AG04449 (cell line): ENCODE measurements around the gene RAB1A.
A peak's percentile ranks its signal among the peaks of the same experiment; 100 is the strongest.

Experiments
- CTCF ChIA-PET: fragments of 350-600 bp; formaldehyde crosslinking; extraction: SDS; loops from one replicate; lab custom pipeline; 2021; ENCODE audit warnings: antibody characterized with exemption; lab: Yijun Ruan, JAX
- POLR2A ChIA-PET: fragments of 400-600, 350-600 bp; formaldehyde crosslinking; extraction: SDS; loops from one replicate; lab custom pipeline; 2020; ENCODE audit warnings: antibody characterized with exemption, inconsistent platforms; lab: Yijun Ruan, JAX
- DNase-seq: peaks from one replicate; pipeline ENCODE4 v3.0.0-alpha.2; 2010; ENCODE audit warnings: low read depth, low spot score
- H3K4me3 ChIP-seq: 2 replicates; pipeline ENCODE4 v1.5.1; 2011; ENCODE audit warnings: low read depth, mild to moderate bottlenecking, control low read depth, low read length
- TF ChIP-seq, protein P1 (sequence below): IDR thresholded peaks from one replicate; pipeline ENCODE4 v1.5.1; 2011; ENCODE audit warnings: mild to moderate bottlenecking, moderate library complexity, low read length, control low read depth, inconsistent platforms; ENCODE audit not compliant: insufficient read depth; ENCODE audit errors: missing control alignments

The RAB1A gene

DNA sequence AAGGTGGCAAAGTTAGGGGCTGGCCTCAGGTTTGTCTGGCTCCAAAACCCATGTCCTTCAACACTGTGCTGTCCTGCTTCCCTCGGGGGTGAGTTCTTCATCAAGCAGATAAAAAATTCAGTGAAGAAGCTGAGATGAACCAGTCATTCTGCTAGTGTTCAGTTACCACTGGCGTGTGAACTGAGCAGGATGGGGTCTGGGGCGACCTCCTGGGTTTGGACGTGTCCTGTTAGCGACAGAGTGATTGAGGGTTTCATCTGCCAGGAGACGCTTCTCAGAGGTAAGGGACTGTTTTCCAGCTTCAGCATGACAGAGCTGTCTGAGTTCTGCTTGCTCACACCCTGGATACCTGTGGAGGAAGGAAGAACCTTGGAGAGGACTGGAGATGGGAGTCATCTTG, 59.0 kb downstream of the RAB1A start:
- ChIA-PET POLR2A (no interaction called here), CTCF (interaction anchor here (0.8 to 3.2 kb wide), 8 partner anchors 8 to 153 kb away, joined by 3 to 13 read pairs (median 4); no protein-coding TSS in a partner anchor)
- no peak overlapping the region for H3K4me3 ChIP-seq
- DNase-seq = no peak
- TF ChIP-seq, protein P1, sequence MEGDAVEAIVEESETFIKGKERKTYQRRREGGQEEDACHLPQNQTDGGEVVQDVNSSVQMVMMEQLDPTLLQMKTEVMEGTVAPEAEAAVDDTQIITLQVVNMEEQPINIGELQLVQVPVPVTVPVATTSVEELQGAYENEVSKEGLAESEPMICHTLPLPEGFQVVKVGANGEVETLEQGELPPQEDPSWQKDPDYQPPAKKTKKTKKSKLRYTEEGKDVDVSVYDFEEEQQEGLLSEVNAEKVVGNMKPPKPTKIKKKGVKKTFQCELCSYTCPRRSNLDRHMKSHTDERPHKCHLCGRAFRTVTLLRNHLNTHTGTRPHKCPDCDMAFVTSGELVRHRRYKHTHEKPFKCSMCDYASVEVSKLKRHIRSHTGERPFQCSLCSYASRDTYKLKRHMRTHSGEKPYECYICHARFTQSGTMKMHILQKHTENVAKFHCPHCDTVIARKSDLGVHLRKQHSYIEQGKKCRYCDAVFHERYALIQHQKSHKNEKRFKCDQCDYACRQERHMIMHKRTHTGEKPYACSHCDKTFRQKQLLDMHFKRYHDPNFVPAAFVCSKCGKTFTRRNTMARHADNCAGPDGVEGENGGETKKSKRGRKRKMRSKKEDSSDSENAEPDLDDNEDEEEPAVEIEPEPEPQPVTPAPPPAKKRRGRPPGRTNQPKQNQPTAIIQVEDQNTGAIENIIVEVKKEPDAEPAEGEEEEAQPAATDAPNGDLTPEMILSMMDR = no peak

- no peak for DNase-seq
- no peak overlapping the region for H3K4me3 ChIP-seq
- TF ChIP-seq, protein P1 = peak; percentile 24
- ChIA-PET POLR2A (interaction anchor here (0.8 kb wide), 1 partner anchor 14 kb away, joined by 5 read pairs; the partner anchor contains the start of gene CEP68), CTCF (interaction anchor here (0.8 to 3.2 kb wide), 9 partner anchors 9 to 153 kb away, joined by 3 to 13 read pairs (median 3); no protein-coding TSS in a partner anchor)
These were observed 59.6 kb downstream of the RAB1A start for GRCh38 chr2:65070172-65070830.

- DNase-seq = no peak
- H3K4me3 ChIP-seq = no peak overlapping the region
- ChIA-PET POLR2A (interaction anchor here (0.8 kb wide), 1 partner anchor 13 kb away, joined by 5 read pairs; the partner anchor contains the start of gene CEP68), CTCF (interaction anchor here (0.9 to 3.2 kb wide), 5 partner anchors 99 to 504 kb away, joined by 3 to 13 read pairs (median 3); no protein-coding TSS in a partner anchor)
- TF ChIP-seq, protein P1 = no peak
These were observed 60.5 kb downstream of the RAB1A start for GRCh38 chr2:65069439-65069824.

DNA sequence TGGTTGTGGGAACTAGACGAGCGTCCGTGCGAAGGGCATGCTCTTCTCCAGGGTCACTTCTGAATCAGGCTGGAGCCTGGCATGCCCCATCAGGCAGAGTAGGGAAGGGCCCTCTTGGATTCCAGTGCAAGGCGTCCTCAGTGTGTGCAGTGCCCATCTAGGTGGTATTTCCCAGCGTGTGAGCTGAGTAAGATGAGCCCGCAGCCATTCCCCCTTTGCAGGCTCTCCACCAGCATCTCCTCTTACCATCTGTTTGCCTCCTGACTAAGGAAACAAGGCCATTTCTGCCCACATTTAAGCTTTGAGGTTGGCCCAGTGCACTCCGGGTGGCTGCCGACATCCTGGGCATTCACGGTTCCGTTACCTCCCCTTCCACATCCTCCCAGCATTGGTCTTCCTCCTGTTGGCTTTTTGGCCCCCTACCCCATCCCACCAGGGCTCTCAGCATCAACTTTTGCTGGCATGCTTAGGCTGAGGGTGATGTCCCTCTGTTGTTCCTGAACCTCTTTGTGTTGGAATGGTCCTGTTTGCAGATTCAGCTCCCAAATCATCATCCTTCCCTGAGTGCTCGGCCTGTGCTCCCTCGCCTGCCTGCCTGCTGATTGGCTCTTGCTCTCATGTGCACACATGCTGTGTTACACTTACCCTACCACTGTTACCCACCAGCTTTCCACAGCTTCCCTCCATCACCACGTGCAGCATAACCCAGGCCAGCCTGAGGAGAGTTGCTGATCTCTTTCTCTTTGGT, 61.9 kb downstream of the RAB1A start:
- TF ChIP-seq, protein P1 = no peak
- no peak overlapping the region for H3K4me3 ChIP-seq
- ChIA-PET CTCF (interaction anchor here (0.6 to 2.3 kb wide), 5 partner anchors 12 to 149 kb away, joined by 3 to 6 read pairs (median 3); partner anchors contain the start of gene CEP68), POLR2A (no interaction called here)
- no peak for DNase-seq

GRCh38 chr2:65064728-65065552, 65.0 kb downstream of the RAB1A start:
- CTCF ChIA-PET = interaction anchor here (0.7 to 4.8 kb wide), 19 partner anchors 9 to 613 kb away, joined by 3 to 32 read pairs (median 3); partner anchors contain the start of genes CEP68 and RAB1A
- H3K4me3 ChIP-seq = no peak overlapping the region; the same call in 1 of the 2 replicates
- POLR2A ChIA-PET = interaction anchor here (0.6 to 0.8 kb wide), 2 partner anchors 9 to 186 kb away, joined by 3 to 5 read pairs; partner anchors contain the start of gene CEP68
- TF ChIP-seq, protein P1 = peak; percentile 57
- DNase-seq = peak; percentile 76
